Right renal cortex interstitium (tissue), 3 donors: ENCODE data around the gene OSBPL2. TPM values are rescaled to one million over a fixed set of nuclear protein-coding genes. Genes with fewer than 3 reads are reported as not detected.

Source experiments
- DNase-seq, 3 donors: peaks; one replicate each; pipeline ENCODE4 v3.0.0-alpha.2; 2013; ENCODE audit warnings: low read depth in 3 of 3, low spot score in 2 of 3
- polyA plus RNA-seq, 3 donors: library from polyadenylated mRNA; unstranded; fragments of 120-200 nt; gene quantifications; one replicate each; pipeline ENCODE4 v1.2.1, GENCODE V29; 2013; ENCODE audit not compliant: insufficient read length in 3 of 3

OSBPL2 gene
- polyA plus RNA-seq, 3 donors = 27.8 to 31.3 (median 30.4) TPM

DNA sequence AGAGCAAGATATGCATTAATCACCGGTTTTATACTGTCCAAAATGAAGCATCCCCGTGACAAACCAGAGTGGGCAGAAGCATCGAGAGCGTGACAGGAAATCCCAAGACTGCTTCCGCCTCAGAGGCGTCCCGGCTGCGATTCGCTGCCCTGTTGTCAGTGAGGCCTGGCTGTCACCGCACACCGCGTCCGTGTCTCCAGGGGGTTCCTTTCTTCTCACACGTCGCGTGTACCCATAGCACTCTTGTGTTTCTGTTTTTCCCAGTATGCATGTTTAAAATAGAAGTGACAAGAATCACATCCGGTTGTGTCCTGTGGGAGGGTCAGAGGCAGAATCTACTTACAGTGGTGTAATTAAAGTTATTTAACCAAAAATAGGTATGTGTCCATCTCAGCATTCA lies 56.2 kb downstream of the OSBPL2 start:
- no peak for DNase-seq

DNA sequence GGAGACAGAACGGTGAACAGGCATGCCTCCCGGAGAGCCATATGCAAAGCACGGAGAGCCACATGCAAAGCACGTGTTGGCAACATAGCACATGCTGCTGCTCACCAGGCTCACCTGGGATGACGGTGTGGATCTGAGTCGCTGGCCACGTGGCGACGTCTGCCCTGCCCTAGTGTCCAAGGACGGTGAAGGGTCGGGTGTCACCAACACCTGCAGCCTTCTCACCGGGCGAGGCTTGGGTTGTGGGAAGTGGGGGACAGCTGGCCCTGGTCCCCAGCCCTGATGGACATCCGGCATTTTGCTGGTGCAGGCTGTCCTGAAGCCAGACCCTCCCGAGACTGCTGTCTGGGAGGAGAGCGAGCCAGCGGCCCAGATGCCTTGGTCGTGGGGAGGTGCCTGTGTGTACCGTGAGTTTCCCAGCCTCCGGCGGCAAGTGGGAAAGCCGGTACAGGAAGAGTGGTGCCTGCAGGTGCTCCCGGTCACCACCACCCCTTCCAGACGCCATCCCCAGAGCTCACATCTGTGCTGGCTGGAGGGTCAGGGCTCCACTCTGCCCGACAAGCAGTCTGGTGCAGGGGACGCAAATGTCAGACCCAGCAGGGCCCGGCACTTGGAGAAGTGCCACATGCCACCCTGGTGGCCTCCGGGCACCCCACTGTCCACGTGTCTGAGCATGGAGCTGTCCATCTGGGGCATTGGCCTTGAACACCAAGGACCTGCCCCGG lies 58.6 kb downstream of the OSBPL2 start:
- no peak for DNase-seq

DNA sequence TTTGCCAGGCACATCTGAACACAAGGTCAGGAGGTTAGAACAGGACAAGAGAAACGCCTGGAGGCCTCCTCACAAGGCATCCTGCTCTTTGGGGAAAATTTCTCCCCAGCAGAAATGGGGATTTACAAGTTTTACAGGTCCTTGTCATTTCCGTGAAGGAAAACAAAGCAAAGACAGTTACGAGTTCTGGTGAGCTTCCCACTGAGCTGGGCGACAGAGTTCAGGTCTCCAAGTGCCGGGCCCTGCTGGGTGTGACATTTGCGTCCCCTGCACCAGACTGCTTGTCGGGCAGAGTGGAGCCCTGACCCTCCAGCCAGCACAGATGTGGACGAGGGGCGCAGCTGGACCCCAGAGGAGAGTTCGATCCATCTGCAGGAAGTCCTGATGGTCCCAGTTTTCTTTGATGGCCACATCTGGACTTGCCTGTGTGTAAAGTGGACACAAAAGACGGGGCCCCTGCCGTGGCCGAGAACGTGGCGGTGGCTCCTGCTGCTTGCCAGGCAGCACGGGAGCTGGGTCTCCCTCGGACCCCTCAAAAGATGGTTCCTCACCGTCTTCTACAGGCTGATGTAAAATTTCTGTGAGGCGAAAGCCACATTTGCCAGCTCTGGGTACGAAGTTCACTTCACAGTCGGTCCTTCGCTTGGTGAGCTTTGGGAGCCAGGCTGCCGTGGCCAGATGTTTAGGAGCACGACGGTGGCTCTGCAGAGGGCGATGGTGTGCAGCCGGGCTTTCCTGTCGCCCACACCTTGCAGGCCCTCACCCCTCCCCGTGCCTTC lies 59.3 kb downstream of the OSBPL2 start:
- DNase-seq = no peak

DNA sequence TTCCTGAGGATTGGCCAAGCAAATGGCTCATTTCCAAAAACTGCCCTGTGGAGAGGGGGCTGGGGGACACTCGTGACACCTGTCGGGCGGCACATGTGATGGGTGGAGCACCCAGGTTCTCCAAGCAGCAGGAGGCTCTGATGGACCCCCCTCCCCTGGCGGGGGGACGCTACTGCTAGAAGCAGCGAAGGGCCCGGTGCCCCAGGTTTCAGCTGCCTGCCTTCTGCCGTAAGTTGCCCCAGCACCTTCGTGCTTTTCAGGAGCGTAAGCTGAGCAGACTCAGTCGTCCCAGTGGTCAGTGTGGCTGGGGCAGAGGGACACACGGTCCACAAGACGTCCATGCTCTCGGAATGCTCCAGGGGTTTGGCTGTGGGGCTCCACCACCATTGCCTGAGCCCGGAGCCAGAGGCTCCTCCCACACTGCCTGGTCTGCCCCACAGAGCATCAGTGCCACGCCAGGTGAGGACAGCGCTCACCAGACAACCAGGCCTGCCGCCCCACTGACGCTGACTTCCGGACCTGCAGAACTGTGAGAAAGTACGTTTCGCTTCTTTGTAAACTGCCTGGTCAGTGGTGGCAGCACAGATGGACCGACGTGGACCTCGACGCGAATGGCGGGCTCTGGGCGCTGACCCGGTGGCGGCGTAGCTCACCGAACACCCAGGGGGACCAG lies 60.4 kb downstream of the OSBPL2 start:
- no peak for DNase-seq

DNA sequence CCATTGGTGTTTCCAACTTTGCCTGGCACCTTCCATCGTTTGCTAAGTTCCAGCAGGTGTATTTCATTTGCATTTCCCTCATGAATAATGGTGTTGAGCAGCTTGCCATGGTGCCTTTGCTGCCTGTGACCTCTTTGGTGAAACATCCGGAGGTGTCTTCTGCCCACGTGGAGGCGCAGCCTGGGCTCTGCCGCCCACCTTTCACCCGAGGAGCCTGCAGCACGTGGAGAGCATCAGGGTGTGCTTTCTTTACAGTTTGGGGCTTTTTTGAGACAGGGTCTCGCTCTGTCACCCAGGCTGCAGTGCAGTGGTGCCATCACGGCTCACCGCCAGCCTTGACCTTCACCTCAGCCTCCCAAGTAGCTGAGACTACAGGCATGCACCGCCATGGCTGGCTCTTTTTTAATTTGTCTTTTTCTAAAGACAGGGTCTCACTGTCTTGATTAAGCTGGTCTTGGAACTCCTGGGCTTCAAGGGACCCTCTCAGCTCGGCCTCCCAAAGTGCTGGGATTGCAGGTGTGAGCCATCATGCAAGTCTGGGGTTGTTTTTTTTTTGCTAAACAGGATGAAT lies 61.4 kb downstream of the OSBPL2 start:
- DNase-seq = no peak

DNA sequence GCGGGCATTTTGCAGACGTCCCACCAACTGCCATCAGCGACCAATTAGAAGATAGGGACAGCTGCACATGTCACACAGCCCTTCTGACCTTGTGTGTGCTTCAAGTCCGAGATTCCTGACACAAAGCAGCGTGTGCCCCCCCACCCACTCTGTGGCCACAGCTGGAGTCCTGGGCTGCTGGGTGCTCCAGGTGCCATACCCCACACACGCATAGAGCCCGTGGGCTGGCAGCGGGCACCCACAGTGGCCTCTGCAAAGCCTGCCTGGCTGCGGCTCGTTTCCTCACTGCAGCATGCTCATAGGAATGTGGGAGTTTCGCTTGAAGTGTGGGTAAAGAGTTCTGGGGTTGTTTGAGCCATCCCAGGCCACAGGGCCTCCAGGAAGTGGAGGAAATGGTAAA lies 62.0 kb downstream of the OSBPL2 start:
- no peak for DNase-seq

DNA sequence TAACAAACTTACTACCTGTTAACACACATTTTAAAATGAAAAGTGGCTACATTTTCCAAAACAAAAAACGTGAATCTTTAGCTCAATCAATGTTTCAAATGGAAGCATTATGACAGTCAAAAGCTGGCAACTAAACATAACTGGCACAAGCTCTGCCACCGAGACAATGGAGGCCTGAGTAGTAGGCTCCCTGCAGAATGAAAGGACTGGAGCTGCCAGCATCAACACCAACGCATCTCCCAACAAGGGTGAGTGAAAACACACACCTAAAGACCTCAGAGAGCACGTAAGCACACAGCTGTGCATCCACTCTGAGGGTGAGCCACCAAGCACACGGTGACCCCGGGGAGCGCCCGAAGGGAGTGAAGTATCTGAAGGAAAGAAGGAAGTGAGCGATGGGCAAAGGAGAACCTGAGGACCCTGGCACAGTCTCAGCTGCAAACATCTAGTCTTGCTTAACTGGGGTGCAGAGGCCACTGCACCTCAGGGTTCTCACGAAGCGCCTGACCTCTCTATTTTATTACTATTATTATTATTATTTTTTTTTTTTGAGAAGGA lies 62.9 kb downstream of the OSBPL2 start:
- no peak for DNase-seq

DNA sequence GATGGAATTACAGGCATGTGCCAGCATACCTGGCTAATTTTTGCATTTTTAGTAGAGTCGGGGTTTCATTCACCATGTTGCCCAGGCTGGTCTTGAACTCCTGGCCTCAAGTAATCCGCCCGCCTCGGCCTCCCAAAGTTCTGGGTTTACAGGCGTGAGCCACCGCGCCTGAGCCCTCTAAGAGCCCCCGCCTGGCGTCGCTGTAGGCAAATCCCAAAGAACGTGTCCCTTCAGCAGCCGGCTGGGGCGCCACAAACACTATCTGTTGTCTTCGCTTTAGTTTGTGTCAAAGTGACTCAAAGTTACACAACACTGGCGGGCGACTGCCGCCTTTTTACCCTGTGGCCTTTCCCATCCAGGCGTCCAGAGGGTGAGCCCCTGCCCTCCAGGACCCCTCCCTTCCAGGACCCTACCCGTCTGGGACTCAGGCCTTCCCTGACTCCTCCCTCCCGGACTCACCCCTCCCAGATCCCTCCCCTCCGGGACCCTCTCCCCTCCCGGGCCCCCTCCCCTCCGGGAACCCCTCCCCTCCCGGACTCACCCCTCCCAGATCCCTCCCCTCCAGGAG lies 63.5 kb downstream of the OSBPL2 start:
- peak; percentile 71 to 78 (median 76) for DNase-seq

DNA sequence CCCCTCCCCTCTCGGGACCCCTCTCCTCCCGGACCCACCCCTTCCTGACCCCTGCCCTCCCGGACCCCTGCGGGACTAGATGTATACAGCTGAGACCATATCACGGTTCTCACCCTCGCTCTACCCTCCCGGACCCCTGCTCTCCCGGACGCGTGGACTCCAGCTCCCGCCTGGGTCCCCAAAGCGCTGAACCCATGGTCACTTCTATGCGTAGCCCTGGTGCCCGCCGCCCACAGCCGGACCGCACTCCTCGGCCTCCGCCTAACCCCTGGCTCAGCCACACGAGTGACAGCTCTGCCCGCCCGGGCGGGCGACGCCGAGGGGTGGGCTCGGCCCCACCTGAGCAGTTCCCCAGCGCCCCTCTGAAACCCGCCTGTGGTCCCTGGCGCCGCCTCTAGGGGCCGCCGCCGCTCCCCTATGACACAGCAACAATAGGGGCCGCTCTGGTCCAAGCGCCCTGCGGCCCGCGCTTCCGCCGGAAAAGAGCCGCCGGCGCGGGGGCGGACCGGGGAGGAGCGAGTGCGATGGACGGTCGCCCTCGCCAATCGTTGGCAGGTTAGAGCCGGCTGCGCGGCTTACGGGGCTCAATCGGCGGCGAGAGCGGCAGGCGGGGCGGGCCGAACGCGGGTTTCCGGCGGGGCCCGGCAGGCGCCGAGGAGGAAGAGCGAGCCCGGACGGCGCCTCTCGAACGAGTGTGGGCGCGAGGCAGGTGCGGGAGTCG lies 64.2 kb downstream of the OSBPL2 start, which contains the start of gene ADRM1:
Gene ADRM1, plus strand, starts transcription at position 657 of the 721 bp plus-strand sequence. CDS start 572 bp downstream, outside the sequence.
- peak; percentile 85 to 95 (median 93) for DNase-seq

DNA sequence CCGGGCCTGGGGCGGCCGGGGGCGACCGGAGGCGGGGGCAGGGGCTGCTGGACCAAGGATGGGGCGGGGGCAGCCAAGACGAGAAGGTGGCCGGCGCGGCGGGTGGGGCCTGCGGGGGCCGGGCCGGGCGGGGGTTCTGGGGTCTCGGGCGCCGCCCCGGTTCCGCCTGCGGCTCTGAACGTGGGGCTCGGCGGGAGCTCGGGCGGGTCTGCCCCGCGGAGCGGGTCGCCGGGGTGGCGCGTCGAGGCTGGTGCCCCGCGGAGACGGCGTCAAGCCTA lies 64.7 kb downstream of the OSBPL2 start:
- DNase-seq = no peak

DNA sequence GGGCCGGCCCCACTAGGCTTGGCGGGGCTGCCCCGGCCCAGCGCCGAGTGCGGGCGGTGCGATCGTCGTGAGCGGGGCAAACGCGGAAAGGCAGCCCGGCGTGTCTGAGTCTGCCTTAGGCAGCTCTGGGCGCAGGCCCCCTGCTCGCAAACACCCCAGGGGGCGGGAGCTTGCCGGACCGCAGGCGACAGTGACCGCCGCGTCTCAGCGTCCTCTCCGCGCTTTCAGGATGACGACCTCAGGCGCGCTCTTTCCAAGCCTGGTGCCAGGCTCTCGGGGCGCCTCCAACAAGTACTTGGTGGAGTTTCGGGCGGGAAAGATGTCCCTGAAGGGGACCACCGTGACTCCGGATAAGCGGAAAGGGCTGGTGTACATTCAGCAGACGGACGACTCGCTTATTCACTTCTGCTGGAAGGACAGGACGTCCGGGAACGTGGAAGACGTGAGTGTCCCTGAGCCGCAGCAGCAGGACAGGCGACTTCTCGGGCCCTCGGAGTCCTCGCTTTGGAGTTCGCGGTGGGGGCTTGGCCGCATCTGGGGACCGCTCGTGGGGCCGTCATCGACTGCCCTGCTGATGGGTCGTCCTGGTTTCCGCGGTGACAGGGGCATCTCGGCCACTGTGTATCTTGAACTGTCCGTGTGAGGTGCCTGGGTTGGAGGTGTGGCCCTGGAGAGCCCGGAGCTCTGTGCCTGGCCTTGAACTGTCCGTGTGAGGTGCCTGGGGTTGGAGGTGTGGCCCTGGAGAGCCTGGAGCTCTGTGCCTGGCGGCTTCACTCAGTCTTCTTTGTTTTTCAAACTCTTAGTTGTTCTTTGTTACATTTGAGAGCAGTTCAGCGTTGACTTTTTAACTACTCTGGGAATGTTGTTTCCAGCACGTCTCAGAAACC lies 65.3 kb downstream of the OSBPL2 start:
- no peak for DNase-seq

DNA sequence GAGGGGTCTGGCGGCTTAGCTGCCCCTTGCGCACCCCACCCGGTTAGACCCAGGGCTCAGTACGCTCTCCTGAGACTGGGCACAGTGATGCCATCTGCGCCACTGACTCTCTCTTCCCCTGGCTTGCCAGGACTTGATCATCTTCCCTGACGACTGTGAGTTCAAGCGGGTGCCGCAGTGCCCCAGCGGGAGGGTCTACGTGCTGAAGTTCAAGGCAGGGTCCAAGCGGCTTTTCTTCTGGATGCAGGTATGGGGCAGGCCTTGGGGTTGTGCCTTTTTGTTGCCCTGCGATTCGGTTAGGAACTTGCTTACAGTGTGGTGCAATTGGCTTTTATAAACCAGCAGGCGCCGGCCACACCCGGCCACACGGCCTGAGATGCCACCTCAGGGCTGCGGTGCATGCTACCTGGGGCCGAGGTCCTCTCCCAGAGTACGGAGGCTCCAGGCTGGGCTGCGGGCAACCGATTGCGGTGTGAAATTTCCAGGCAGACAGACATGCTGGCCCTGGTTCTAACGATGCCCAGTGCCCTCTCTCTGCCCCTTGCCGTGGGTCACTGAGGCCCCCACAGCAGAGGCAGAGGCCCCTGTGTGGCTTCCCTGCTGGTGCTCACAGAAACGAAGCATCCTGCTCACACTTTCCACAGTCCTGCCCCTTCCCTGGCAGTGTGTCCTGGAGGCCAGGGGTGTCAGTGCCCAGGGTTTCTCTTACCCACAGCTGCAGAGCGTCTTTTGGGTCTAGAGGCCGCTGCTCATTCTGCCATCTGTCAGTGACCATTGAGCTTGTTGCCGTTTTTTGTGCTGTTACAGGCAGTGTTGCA lies 66.2 kb downstream of the OSBPL2 start:
- no peak for DNase-seq

DNA sequence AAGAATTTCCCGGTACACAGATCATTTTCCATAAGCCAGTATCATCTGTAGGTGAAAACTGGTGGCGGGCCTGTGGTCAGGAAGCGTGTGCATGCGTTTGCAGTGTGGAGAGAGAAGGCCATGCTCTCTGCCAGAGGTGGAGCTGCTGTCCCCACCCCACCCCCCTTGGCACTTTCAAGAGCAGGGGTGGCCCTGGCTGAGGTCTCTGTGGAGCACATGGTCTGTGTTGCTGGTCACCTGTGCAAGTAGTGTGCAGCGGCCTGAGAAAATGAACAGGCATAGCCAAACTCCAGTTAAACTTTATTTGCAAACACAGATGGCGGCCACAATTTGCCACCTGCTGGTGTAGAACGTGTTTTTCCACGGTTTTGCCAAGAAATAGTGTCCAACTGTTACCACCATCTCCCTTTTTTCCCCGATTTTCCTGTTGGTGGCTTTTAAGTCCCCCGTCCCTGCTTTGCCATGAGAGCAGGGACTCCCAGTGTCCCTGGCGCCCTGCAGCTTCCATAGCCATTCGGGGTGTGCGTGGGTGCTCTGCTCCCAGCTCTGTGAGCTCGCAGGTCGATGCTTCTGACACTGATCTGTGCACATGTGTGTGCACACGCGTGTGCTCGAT lies 66.9 kb downstream of the OSBPL2 start:
- DNase-seq = no peak

DNA sequence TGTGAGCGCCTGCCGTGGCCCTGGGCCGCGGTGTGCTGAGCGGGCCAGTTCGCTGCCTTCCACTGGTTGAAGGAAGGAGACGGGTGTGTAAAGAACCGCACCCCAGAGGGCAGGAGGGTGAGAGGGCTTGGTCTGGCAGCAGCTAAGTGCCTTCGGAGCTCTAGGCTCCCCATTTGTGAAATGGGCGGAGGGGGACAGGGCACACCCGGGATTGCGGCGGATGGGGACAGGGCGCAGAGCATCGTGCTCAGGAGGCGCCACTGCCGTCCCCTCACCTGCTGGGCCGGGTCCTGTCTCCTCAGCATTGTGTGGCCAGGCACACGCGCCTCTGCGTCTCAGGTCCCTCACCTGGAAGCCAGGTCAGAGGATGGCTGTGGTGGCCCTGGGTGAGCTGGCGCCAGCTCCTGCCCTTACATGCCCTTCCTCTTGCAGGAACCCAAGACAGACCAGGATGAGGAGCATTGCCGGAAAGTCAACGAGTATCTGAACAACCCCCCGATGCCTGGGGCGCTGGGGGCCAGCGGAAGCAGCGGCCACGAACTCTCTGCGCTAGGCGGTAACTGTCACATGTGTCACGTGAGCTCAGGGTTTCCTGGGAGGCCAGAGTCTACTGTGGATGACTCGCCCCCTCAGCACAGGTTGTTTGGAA lies 67.6 kb downstream of the OSBPL2 start:
- no peak for DNase-seq

DNA sequence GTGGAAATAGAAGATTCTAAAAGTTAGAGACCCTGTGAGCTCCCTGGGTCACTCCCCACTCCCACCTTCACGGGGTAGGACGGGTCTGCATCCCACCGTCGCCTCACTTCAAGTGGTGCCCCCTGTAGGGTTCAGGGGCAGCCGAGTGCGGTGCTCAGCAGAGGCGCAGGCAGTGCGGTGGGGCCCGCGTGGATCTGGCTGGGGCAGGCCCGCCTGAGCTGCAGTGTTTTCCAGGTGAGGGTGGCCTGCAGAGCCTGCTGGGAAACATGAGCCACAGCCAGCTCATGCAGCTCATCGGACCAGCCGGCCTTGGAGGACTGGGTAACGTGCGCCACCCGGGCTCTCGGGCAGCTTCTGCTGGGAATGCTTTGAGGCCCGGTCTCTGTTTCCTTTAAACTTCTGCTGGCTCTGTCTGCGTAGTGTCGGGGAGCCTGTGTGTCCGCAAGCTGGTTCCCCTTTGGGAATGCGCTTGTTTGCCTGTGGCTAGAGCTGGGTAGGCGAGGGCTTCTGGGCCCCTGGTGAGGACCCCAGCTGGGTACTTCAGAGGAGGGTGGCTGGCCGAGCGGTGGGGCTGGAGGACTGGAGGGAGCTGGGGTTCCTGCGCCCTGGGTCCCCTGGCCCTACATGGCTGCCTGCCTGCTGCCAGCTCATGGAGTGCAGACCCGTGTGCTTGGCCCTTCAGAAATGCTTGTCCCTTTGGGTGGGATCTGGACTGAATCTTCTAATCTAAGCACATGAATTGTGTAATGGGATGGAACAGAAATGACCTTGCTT lies 68.3 kb downstream of the OSBPL2 start:
- DNase-seq = no peak

DNA sequence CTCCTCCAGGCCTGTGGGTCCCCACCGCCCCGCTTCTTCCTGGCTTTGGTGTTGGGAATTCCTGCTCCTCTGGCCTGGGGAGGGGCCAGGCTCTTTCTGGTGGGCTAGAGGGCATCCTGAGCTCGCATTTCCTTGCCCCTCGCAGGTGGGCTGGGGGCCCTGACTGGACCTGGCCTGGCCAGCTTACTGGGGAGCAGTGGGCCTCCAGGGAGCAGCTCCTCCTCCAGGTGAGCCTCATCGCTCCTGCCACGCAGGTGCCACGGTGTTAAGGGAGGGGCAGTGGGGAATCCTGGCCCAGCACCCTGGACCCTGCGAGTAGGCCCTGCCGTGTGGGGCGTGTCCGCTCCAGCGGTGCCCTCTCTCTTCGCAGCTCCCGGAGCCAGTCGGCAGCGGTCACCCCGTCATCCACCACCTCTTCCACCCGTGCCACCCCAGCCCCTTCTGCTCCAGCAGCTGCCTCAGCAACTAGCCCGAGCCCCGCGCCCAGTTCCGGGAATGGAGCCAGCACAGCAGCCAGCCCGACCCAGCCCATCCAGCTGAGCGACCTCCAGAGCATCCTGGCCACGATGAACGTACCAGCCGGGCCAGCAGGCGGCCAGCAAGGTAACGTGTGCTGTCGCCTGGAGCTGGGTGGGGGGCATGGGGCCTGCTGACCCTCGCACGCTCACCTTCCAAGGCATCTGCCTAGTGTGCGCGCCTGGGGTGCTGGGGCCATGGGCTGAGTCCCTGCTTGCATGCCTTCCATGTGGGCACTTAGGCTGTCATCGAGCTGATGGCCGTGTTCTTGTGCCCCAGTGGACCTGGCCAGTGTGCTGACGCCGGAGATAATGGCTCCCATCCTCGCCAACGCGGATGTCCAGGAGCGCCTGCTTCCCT lies 69.1 kb downstream of the OSBPL2 start:
- DNase-seq = no peak
